Astrocyte (in vitro differentiated cells and primary cell): ENCODE measurements around the gene SART3.

Source experiments
- CTCF ChIP-seq: IDR thresholded peaks from 2 replicates; pipeline ENCODE4 v1.5.1; 2011; ENCODE audit warnings: low read depth, mild to moderate bottlenecking, inconsistent platforms, low read length, moderate library complexity; ENCODE audit not compliant: insufficient read depth
- EZH2 ChIP-seq: IDR thresholded peaks from 2 replicates; pipeline ENCODE4 v1.6.1; 2012; ENCODE audit warnings: mild to moderate bottlenecking, low read length, inconsistent platforms; ENCODE audit not compliant: insufficient read depth

GRCh38 chr12:108594960-108595710, 34.2 kb upstream of the SART3 start:
- no peak for TF ChIP-seq EZH2
- TF ChIP-seq CTCF: no peak
